ENCODE results near the gene TUT4.

The TUT4 gene

DNA sequence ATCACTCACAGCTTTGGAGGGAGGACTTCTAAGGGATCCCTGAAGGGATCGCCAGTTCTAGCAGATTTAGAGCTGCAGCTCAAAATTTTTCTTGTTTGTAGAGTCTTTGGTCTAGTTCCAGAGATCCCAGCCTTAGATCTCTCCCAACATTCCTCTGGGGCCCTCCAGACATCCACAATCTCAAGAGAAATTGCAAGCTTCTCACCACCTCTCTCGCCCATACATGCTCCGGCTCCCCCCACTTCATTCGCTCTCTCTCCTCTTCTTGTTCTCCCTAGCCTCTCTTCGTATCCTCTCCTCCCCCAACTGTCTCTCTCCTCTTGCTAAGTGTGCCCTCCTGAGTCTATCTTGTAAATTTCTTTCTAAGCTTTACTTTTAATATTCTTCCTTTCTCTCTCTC is 15.1 kb upstream of the TUT4 start:
- H2BK5ac ChIP-seq (ENCODE audit: low read length): no peak overlapping the region
- no peak overlapping the region for H4K8ac ChIP-seq (ENCODE audit: low read depth, low read length)
- H3K23ac ChIP-seq (ENCODE audit: low read depth, low read length, poor library complexity): no peak overlapping the region
- H3K27ac ChIP-seq (replicated peaks; ENCODE audit: low read length): no peak overlapping the region
- H3K9me3 ChIP-seq (replicated peaks in 1 of 2; ENCODE audit: control insufficient read depth in 2 of 2, insufficient read depth in 1 of 2, low read depth in 1 of 2, low read length in 2 of 2): no peaks in the 10 kb centered on the region
- no peak overlapping the region for H3K14ac ChIP-seq (ENCODE audit: low read length)
- H3K27me3 ChIP-seq (ENCODE audit: control insufficient read depth in 3 of 3, insufficient read depth in 3 of 3, low read depth in 1 of 3, low read length in 3 of 3): no peaks in the 10 kb centered on the region
- peaks cover 2 to 3% of the 10 kb centered on the region in 2 donors for H3K4me1 ChIP-seq (ENCODE audit: control insufficient read depth in 2 of 2, insufficient read depth in 1 of 2, low read depth in 1 of 2, low read length in 2 of 2)
- peak overlapping the region; percentile 72 for H2AFZ ChIP-seq (ENCODE audit: low read length)
- H3K79me1 ChIP-seq (ENCODE audit: low read depth, low read length): no peaks in the 10 kb centered on the region
- no peak overlapping the region for H3K18ac ChIP-seq (ENCODE audit: low read length)
- H2BK15ac ChIP-seq (ENCODE audit: low read length): no peak overlapping the region
- no peak overlapping the region for H3K4me3 ChIP-seq (ENCODE audit: low read length in 2 of 2)
- H2BK120ac ChIP-seq (ENCODE audit: low read depth, low read length): no peak overlapping the region
- no peaks in the 10 kb centered on the region for H3K36me3 ChIP-seq (replicated peaks in 1 of 2; ENCODE audit: control insufficient read depth in 2 of 2, insufficient read depth in 2 of 2, low read length in 2 of 2)
- H2BK12ac ChIP-seq (ENCODE audit: low read length): no peak overlapping the region
- H3K4ac ChIP-seq (ENCODE audit: low read length): no peak overlapping the region
- H3K9ac ChIP-seq (ENCODE audit: low read depth, low read length, poor library complexity): no peak overlapping the region
- no CpG with 5 or more reads among the region's 5 CpGs for WGBS, 2 donors (ENCODE audit: extremely low coverage in 2 of 2, insufficient read length in 2 of 2, insufficient replicate concordance in 1 of 2)
- no peak overlapping the region for H2AK5ac ChIP-seq (ENCODE audit: low read depth, low read length)
- no peak overlapping the region for H4K91ac ChIP-seq (ENCODE audit: low read depth, low read length, poor library complexity)
- no peak overlapping the region for H3K4me2 ChIP-seq (ENCODE audit: insufficient read depth, low read length, poor library complexity, severe bottlenecking)
- DNase-seq (ENCODE audit: low spot score): no peak

DNA sequence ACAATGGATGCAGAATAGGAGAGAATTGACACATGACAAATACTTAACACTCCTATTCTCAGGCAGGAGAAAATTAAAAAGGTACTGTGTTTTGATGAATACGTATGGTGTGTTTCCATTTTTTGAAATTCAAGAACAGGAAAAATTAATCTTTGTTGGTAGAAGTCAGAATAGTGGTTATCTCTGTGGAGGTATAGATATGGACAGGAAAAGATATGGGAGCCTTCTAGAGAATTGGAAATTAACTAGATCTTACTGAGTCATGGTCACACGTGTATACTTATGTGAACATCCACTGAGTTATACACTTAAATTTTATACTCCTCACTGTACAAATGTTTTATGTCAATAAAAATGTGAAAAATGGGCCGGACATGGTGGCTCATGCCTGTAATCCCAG is 9.9 kb upstream of the TUT4 start:
- Histone ChIP-seq H3K27me3 (ENCODE audit: control insufficient read depth in 3 of 3, insufficient read depth in 3 of 3, low read depth in 1 of 3, low read length in 3 of 3) (no peaks in the 10 kb centered on the region), H2AFZ (ENCODE audit: low read length) (no peak overlapping the region), H2BK15ac (ENCODE audit: low read length) (no peak overlapping the region), H2BK12ac (ENCODE audit: low read length) (no peak overlapping the region), H2BK120ac (ENCODE audit: low read depth, low read length) (no peak overlapping the region), H4K91ac (ENCODE audit: low read depth, low read length, poor library complexity) (no peak overlapping the region), H3K36me3 (replicated peaks in 1 of 2; ENCODE audit: control insufficient read depth in 2 of 2, insufficient read depth in 2 of 2, low read length in 2 of 2) (no peaks in the 10 kb centered on the region), H3K4me2 (ENCODE audit: insufficient read depth, low read length, poor library complexity, severe bottlenecking) (no peak overlapping the region), H3K9ac (ENCODE audit: low read depth, low read length, poor library complexity) (no peak overlapping the region), H3K79me1 (ENCODE audit: low read depth, low read length) (no peaks in the 10 kb centered on the region), H3K9me3 (replicated peaks in 1 of 2; ENCODE audit: control insufficient read depth in 2 of 2, insufficient read depth in 1 of 2, low read depth in 1 of 2, low read length in 2 of 2) (peaks cover 0 to 2% of the 10 kb centered on the region in 2 donors), H3K27ac (replicated peaks; ENCODE audit: low read length) (no peak overlapping the region), H3K4me1 (ENCODE audit: control insufficient read depth in 2 of 2, insufficient read depth in 1 of 2, low read depth in 1 of 2, low read length in 2 of 2) (peaks cover 0 to 2% of the 10 kb centered on the region in 2 donors), H3K14ac (ENCODE audit: low read length) (no peak overlapping the region), H3K4ac (ENCODE audit: low read length) (no peak overlapping the region), H3K18ac (ENCODE audit: low read length) (no peak overlapping the region), H3K4me3 (ENCODE audit: low read length in 2 of 2) (no peak overlapping the region), H2BK5ac (ENCODE audit: low read length) (no peak overlapping the region), H2AK5ac (ENCODE audit: low read depth, low read length) (no peak overlapping the region), H4K8ac (ENCODE audit: low read depth, low read length) (no peak overlapping the region), H3K23ac (ENCODE audit: low read depth, low read length, poor library complexity) (no peak overlapping the region)
- no CpG with 5 or more reads among the region's 3 CpGs for WGBS, 2 donors (ENCODE audit: extremely low coverage in 2 of 2, insufficient read length in 2 of 2, insufficient replicate concordance in 1 of 2)
- DNase-seq (ENCODE audit: low spot score): no peak

DNA sequence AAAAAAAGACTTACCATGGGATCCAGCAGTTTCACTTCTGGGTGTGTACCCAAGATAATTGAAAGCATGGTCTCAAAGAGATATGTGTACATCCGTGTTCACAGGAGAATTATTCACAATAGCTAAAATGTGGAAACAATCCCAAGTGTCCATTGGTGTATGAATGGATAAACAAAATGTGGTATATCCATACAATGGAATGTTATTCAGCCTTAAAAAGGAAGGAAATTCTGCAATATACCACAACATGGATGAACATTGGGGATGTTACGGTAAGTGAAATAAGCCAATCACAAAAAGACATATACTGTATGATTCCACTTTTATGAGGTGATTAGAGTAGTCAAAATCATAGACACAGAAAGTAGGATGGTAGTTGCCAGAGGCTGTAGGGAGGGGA is 7.0 kb upstream of the TUT4 start:
- no peak overlapping the region for H3K14ac ChIP-seq (ENCODE audit: low read length)
- no peak overlapping the region for H3K4ac ChIP-seq (ENCODE audit: low read length)
- no peak overlapping the region for H3K23ac ChIP-seq (ENCODE audit: low read depth, low read length, poor library complexity)
- H2BK12ac ChIP-seq (ENCODE audit: low read length): no peak overlapping the region
- no peak for DNase-seq (ENCODE audit: low spot score)
- no peak overlapping the region for H4K8ac ChIP-seq (ENCODE audit: low read depth, low read length)
- no peak overlapping the region for H2BK15ac ChIP-seq (ENCODE audit: low read length)
- H2BK120ac ChIP-seq (ENCODE audit: low read depth, low read length): no peak overlapping the region
- no peak overlapping the region for H3K27ac ChIP-seq (replicated peaks; ENCODE audit: low read length)
- no peak overlapping the region for H3K4me2 ChIP-seq (ENCODE audit: insufficient read depth, low read length, poor library complexity, severe bottlenecking)
- no peak overlapping the region for H3K9ac ChIP-seq (ENCODE audit: low read depth, low read length, poor library complexity)
- H2AK5ac ChIP-seq (ENCODE audit: low read depth, low read length): no peak overlapping the region
- H2AFZ ChIP-seq (ENCODE audit: low read length): no peak overlapping the region
- H3K79me1 ChIP-seq (ENCODE audit: low read depth, low read length): no peaks in the 10 kb centered on the region
- H3K4me1 ChIP-seq (ENCODE audit: control insufficient read depth in 2 of 2, insufficient read depth in 1 of 2, low read depth in 1 of 2, low read length in 2 of 2): peaks cover 1 to 5% of the 10 kb centered on the region in 2 donors
- no peak overlapping the region for H3K18ac ChIP-seq (ENCODE audit: low read length)
- no peak overlapping the region for H2BK5ac ChIP-seq (ENCODE audit: low read length)
- WGBS, 2 donors (ENCODE audit: extremely low coverage in 2 of 2, insufficient read length in 2 of 2, insufficient replicate concordance in 1 of 2): no CpG with 5 or more reads among the region's 2 CpGs
- H3K27me3 ChIP-seq (ENCODE audit: control insufficient read depth in 3 of 3, insufficient read depth in 3 of 3, low read depth in 1 of 3, low read length in 3 of 3): no peaks in the 10 kb centered on the region
- no peak overlapping the region for H3K4me3 ChIP-seq (ENCODE audit: low read length in 2 of 2)
- H3K9me3 ChIP-seq (replicated peaks in 1 of 2; ENCODE audit: control insufficient read depth in 2 of 2, insufficient read depth in 1 of 2, low read depth in 1 of 2, low read length in 2 of 2): peaks cover 0 to 2% of the 10 kb centered on the region in 2 donors
- no peak overlapping the region for H4K91ac ChIP-seq (ENCODE audit: low read depth, low read length, poor library complexity)
- no peaks in the 10 kb centered on the region for H3K36me3 ChIP-seq (replicated peaks in 1 of 2; ENCODE audit: control insufficient read depth in 2 of 2, insufficient read depth in 2 of 2, low read length in 2 of 2)

DNA sequence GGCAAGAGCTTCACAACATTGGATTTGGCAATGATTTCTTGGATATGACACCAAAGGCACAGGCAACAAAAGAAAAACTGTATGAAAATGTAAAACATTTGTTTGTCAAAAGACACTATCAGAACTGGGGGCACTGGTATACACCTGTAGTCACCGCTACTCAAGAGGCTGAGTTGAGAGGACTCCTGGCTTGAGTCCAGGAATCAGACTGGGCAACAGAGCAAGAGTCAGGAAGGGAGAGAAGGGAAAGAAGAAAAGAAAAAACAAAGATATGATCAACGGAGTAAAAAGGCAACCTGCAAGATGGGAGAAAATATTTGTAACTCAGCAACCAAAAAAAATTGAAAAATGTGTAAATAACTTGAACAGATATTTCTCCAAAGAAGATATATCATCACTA is 6.0 kb upstream of the TUT4 start:
- WGBS, 2 donors (ENCODE audit: extremely low coverage in 2 of 2, insufficient read length in 2 of 2, insufficient replicate concordance in 1 of 2): no CpG with 5 or more reads among the region's 2 CpGs
- H2AFZ ChIP-seq (ENCODE audit: low read length): no peak overlapping the region

More for the DNA sequence above, 6.0 kb upstream of the TUT4 start:
- DNase-seq (ENCODE audit: low spot score): no peak
- Histone ChIP-seq H3K27ac (replicated peaks; ENCODE audit: low read length) (no peak overlapping the region), H2BK12ac (ENCODE audit: low read length) (no peak overlapping the region), H4K91ac (ENCODE audit: low read depth, low read length, poor library complexity) (no peak overlapping the region), H4K8ac (ENCODE audit: low read depth, low read length) (no peak overlapping the region), H3K27me3 (ENCODE audit: control insufficient read depth in 3 of 3, insufficient read depth in 3 of 3, low read depth in 1 of 3, low read length in 3 of 3) (no peaks in the 10 kb centered on the region), H2BK15ac (ENCODE audit: low read length) (no peak overlapping the region), H2BK5ac (ENCODE audit: low read length) (no peak overlapping the region), H2BK120ac (ENCODE audit: low read depth, low read length) (no peak overlapping the region), H3K18ac (ENCODE audit: low read length) (no peak overlapping the region), H3K4me2 (ENCODE audit: insufficient read depth, low read length, poor library complexity, severe bottlenecking) (no peak overlapping the region), H3K4me1 (ENCODE audit: control insufficient read depth in 2 of 2, insufficient read depth in 1 of 2, low read depth in 1 of 2, low read length in 2 of 2) (peaks cover 7 to 12% of the 10 kb centered on the region in 2 donors), H3K79me1 (ENCODE audit: low read depth, low read length) (no peaks in the 10 kb centered on the region), H3K4me3 (ENCODE audit: low read length in 2 of 2) (no peak overlapping the region), H3K36me3 (replicated peaks in 1 of 2; ENCODE audit: control insufficient read depth in 2 of 2, insufficient read depth in 2 of 2, low read length in 2 of 2) (no peaks in the 10 kb centered on the region), H3K4ac (ENCODE audit: low read length) (no peak overlapping the region), H3K23ac (ENCODE audit: low read depth, low read length, poor library complexity) (no peak overlapping the region), H3K9me3 (replicated peaks in 1 of 2; ENCODE audit: control insufficient read depth in 2 of 2, insufficient read depth in 1 of 2, low read depth in 1 of 2, low read length in 2 of 2) (peaks cover 0 to 2% of the 10 kb centered on the region in 2 donors), H2AK5ac (ENCODE audit: low read depth, low read length) (no peak overlapping the region), H3K14ac (ENCODE audit: low read length) (no peak overlapping the region), H3K9ac (ENCODE audit: low read depth, low read length, poor library complexity) (no peak overlapping the region)

Data from neuronal stem cell (in vitro differentiated cells).